A549 treated with CpdA at 1 μM for 4 hours (cell line): ENCODE data around the gene VANGL2. TPM values are rescaled to one million over a fixed set of nuclear protein-coding genes. Genes with fewer than 3 reads are reported as not detected.

ENCODE experiments used
- total RNA-seq: library from RNA; stranded (reverse); fragments of 200-300 nt; extraction: Qiagen RNA extraction; gene quantifications from 5 replicates; pipeline ENCODE4 v1.2.3, GENCODE V29; 2022; ENCODE audit warnings: low read depth

VANGL2 gene
- 0.84 to 1.4 TPM (median 1.1 TPM) in 5 replicates for total RNA-seq

GRCh38 chr1:160400223-160400645, at the start of gene VANGL2:
VANGL2 (plus strand) TSS chr1:160400564; CDS start chr1:160415838, 15,274 bp downstream.

GRCh38 chr1:160366731-160367515, 33.4 kb upstream of the VANGL2 start, which contains the start of gene NHLH1:
NHLH1 (plus strand) TSS chr1:160367071; CDS start chr1:160370732, 3,661 bp downstream.

Other genes starting within 250 kb of the VANGL2 start
- not detected in 5 replicates for gene ATP1A4, start 249.0 kb upstream of the VANGL2 start, total RNA-seq
- not detected in 5 replicates for gene CASQ1, start 210.0 kb upstream of the VANGL2 start, total RNA-seq
- 190 to 210 TPM (median 203 TPM) in 5 replicates for gene PEA15, start 195.2 kb upstream of the VANGL2 start, total RNA-seq
- 48.2 to 62.4 TPM (median 49.6 TPM) in 5 replicates for gene DCAF8, start 138.0 kb upstream of the VANGL2 start, total RNA-seq
- gene PEX19, start 115.4 kb upstream of the VANGL2 start, total RNA-seq = 19.8 to 27.0 TPM (median 25.6 TPM) in 5 replicates
- gene COPA, start 57.3 kb upstream of the VANGL2 start, total RNA-seq = 74.5 to 111 TPM (median 81.8 TPM) in 5 replicates
- gene NCSTN, start 57.2 kb upstream of the VANGL2 start, total RNA-seq = 43.4 to 50.3 TPM (median 46.3 TPM) in 5 replicates
- 0.10 to 0.78 TPM (median 0.48 TPM) in 5 replicates for gene NHLH1, start 33.5 kb upstream of the VANGL2 start, total RNA-seq
- gene SLAMF6, start 122.7 kb downstream of the VANGL2 start, total RNA-seq = not detected in 5 replicates
- not detected in 5 replicates for gene CD84, start 178.9 kb downstream of the VANGL2 start, total RNA-seq
- not detected in 5 replicates for gene SLAMF1, start 246.5 kb downstream of the VANGL2 start, total RNA-seq